Measurements from ENCODE around the gene GARIN6.
"Not testable (repeated sequence)": the region's sequence is repeated elsewhere in the genome, so short reads cannot be mapped to it uniquely, and the experiment has no call there.

The GARIN6 gene

DNA sequence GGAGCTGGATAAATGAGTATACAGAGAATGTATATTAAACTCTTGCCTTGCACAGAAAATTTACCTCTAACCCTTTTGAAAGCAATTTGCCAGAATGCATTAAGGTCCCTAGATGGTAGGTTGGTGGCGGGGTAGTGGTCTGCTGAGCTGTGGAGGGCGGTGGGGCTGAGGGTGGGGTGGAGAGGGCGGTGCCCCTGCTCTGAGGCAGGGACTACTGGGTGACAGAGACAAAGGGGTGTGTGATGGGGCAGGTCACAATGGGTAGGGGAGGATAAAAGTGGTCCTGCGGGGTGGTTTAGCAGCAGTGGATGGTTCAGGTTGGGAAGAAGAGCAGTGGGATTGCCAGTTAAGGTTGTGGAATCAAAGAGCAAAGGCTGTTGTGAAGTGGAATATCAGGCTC is at the start of gene GARIN6:
Gene GARIN6, plus strand, starts transcription at position 301 of the 400 bp plus-strand sequence. CDS start 422 bp downstream, outside the sequence.
- DNase-seq = no peak

- DNase-seq = no peak
Measured at GRCh38 chr12:99598785-99599184, 48.8 kb upstream of the GARIN6 start.

- DNase-seq = peak; percentile 52
Measured at GRCh38 chr12:99600388-99600787, 47.2 kb upstream of the GARIN6 start.

GRCh38 chr12:99609455-99610181 is 37.9 kb upstream of the GARIN6 start:
- no peak for DNase-seq

DNA sequence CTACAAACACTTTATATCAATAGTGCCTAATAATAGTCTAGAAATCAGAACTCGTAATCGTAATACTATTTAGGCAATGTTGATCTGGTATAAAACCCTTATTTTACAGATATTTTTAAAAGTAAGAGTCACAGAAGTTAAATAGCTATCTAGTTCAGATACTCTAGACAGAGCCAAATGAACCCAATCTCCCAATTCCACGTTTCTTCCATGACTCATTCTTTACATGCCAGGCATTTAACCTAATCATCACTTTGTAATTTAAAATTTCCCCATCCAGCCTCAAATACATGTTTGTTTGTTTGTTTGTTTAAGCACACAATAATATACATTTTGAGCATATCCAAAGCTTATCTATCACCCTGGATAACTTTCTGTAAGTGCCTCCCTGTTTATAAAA is 36.4 kb upstream of the GARIN6 start:
- DNase-seq = no peak

DNA sequence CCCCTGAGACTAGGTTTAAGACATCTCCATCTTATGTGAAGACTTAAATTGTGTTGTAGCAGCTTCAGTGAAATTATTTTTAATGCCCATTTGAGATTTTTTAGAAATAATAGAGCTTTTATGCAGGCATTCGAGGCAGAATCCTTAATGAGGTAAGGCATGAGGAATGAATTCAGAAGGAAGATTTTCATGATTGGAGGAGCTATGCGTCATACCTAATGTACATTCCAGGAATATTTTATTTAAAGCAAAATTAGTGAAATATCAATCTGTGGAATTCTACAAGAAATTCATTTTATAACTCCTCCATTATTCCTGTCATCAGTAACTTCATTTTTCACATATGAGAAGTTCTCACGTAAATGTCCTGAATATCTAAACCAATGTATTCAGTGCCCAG is 36.0 kb upstream of the GARIN6 start:
- DNase-seq = no peak

DNA sequence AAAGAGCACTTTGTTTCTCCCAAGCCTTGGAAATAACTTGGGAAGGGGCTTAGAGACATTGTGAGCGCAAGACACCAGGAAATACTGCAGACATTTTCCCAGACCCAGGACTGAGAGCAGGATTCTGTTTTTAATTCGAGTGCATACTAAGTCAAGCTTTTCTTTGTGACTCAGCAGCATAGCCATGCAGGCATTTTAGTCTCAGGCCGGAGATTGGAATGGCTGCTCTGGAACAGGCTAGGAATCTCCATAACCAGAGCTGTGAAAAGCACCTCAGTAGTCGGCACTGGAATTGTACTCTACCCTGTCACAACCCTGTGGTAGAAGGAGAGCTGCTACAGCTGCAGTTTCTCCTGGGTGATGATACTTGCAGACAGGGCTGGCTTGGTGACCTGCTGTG is 28.9 kb upstream of the GARIN6 start:
- DNase-seq = peak; percentile 77

GRCh38 chr12:99619389-99620158 is 28.0 kb upstream of the GARIN6 start:
- peak; percentile 76 for DNase-seq

GRCh38 chr12:99620159-99620479 is 27.4 kb upstream of the GARIN6 start:
- DNase-seq = no peak

- DNase-seq = not testable (repeated sequence)
Measured at GRCh38 chr12:99624591-99624990, 23.0 kb upstream of the GARIN6 start.

- DNase-seq = no peak
Measured at GRCh38 chr12:99627459-99627858, 20.1 kb upstream of the GARIN6 start.

DNA sequence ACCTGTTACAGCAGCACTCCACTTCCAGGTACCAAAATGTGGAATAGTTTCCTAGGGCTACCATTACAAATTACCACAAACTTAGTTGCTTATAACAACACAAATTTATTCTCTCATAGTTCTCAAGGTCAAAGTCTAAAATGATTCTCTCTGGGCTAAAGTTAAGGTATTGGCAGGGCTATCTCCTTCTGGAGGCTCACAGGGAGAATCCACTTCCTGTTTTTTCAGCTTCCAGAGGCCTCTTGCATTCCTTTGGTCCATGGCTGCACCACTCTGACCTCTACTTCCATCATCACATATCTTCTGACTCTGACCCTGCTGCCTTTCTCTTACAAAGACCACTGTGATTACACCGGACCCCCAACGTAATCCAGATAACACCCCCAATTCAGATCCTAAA is 2.9 kb upstream of the GARIN6 start:
- no peak for DNase-seq

DNA sequence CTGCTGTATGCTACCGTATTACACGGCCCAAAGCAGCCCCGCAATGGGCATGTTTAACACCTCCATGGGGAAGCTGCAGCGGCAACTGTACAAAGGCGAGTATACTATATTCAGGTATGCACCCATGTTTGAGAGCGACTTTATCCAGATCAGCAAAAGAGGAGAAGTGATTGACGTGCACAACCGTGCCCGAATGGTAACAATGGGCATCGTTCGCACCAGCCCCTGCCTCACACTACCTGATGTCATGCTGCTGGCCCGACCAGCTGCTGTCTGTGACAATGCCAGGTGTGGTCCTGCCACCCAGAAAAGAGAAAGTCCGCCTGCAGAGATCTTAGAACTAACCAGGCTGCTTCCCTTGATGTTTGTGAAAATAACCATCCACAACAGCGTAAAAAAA is 630 bp downstream of the GARIN6 start:
- no peak for DNase-seq

- DNase-seq = peak; percentile 54
Measured at GRCh38 chr12:99649551-99649950, 2.0 kb downstream of the GARIN6 start.

- no peak for DNase-seq
Measured at GRCh38 chr12:99658671-99659349, 11.3 kb downstream of the GARIN6 start.

DNA sequence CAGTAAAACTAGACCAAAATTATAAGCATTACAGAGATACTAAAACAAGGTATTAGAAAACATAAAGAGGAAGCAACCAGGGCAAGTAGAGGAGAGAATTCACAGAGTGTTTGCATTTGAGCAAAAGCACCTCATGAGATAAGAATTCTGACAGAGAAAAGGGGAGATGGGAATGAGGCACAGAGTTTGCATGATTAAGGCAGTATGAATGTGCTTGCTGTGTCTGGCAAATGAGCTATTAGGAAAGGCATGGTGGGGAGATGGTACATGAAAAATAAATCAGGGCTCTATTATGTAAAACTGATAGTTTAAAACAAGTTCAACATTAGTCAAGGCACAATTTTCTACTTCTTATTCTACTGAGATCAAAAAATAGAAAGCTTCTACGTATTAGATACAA is 23.1 kb downstream of the GARIN6 start:
- DNase-seq = peak; percentile 57

DNA sequence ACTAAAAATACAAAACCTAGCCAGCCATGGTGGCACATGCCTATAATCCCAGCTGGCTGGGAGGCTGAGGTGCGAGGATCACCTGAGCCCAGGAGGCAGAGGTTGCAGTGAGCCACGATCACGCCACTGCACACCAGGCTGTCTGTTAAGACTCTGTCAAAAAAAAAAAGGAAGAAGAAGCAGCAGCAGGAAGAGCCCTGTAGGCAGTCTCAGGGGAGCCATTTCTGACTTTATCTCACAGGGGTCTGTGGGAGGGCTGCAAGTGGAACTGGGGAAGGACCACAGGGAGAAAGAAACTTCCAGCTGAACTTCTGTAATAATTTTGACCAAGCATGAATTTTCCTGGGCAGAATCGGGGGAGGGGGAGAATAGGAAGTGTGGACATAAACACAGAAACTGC is 32.7 kb downstream of the GARIN6 start:
- no peak for DNase-seq

- no peak for DNase-seq
Measured at GRCh38 chr12:99686142-99686541, 38.6 kb downstream of the GARIN6 start.

DNA sequence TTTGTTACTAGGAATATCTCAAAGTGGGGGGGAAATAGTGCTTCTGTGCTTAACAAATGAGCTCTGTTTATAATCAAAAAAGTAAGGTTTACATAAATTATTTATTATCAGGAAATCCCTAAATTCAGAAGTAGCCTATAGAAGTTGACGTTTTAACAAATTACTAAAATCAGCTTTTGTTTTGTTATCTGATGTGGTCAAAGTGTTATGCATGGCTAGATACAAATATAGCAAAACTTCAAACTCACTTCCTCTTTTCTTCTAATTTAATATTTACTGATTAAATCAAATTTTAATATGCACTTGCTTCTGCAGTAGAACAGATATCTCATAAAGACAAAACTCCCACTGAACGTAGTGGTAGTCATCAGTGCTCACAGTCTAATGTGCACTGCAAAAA is 47.5 kb downstream of the GARIN6 start:
- DNase-seq = no peak

Data from islet precursor cell (in vitro differentiated cells).